GM18505 (cell line): Measurements from ENCODE around the gene CHD3.

ENCODE experiments used
- ATAC-seq: cut with Tn5 transposase; IDR thresholded peaks from one replicate; pipeline ENCODE4 v1.9.1; 2021; ENCODE audit not compliant: unreplicated experiment
- POLR2A ChIP-seq: IDR thresholded peaks from 4 replicates; pipeline ENCODE4 v1.6.1; 2011; ENCODE audit warnings: borderline replicate concordance; ENCODE audit not compliant: insufficient read depth, insufficient read length; ENCODE audit errors: extremely low read depth

CHD3 gene

GRCh38 chr17:7956228-7956965 is 67.8 kb downstream of the CHD3 start:
- no peak for ATAC-seq
- no peak for TF ChIP-seq POLR2A

- ATAC-seq, result no peak
- TF ChIP-seq POLR2A, result no peak
Measured at GRCh38 chr17:7959503-7960253, 71.1 kb downstream of the CHD3 start.

- ATAC-seq, result no peak
- no peak for TF ChIP-seq POLR2A
Measured at GRCh38 chr17:7961421-7961820, 72.8 kb downstream of the CHD3 start.
